VCaP (cell line): ENCODE measurements around the gene TAS2R20.

Source experiments
- H3K27ac ChIP-seq: fragments of 450-650 bp; 2 replicates; pipeline ENCODE4 v1.5.1; 2017
- CTCF ChIP-seq: fragments of 450-650 bp; conservative IDR thresholded peaks from 2 replicates; pipeline ENCODE4 v1.5.1; 2017; ENCODE audit warnings: mild to moderate bottlenecking, moderate library complexity

TAS2R20 gene

GRCh38 chr12:10986812-10987211 lies 11.3 kb downstream of the TAS2R20 start, which contains the start of gene TAS2R50:
Gene TAS2R50 (minus strand): TSS chr12:10986912. CDS start chr12:10986860, 52 bp downstream.
- no peak for TF ChIP-seq CTCF
- no peak within 1 kb of the TSS for H3K27ac ChIP-seq

GRCh38 chr12:10982244-10982643 lies 15.9 kb downstream of the TAS2R20 start:
- H3K27ac ChIP-seq, result no peak overlapping the region
- no peak for TF ChIP-seq CTCF

GRCh38 chr12:10974965-10975364 lies 23.1 kb downstream of the TAS2R20 start:
- no peak for TF ChIP-seq CTCF
- H3K27ac ChIP-seq, result no peak overlapping the region

GRCh38 chr12:10968765-10969456 lies 29.2 kb downstream of the TAS2R20 start:
- no peak overlapping the region for H3K27ac ChIP-seq
- TF ChIP-seq CTCF, result no peak

GRCh38 chr12:10967409-10967808 lies 30.7 kb downstream of the TAS2R20 start:
- TF ChIP-seq CTCF, result no peak
- no peak overlapping the region for H3K27ac ChIP-seq

- TF ChIP-seq CTCF, result no peak
- no peak overlapping the region for H3K27ac ChIP-seq
These were observed 31.8 kb downstream of the TAS2R20 start for GRCh38 chr12:10966314-10966713.

GRCh38 chr12:10965476-10965875 lies 32.6 kb downstream of the TAS2R20 start:
- no peak overlapping the region for H3K27ac ChIP-seq
- TF ChIP-seq CTCF, result no peak
